MM.1S (cell line): ENCODE measurements around the gene HDGFL3.
A peak's percentile ranks its signal among the peaks of the same experiment; 100 is the strongest.

Experiments
- DNase-seq: peaks from one replicate; pipeline ENCODE4 v3.0.0-alpha.2; 2015
- H2AFZ ChIP-seq: fragments of 300-600 bp; sonication (generic); 2 replicates; pipeline ENCODE4 v1.6.0; 2016; ENCODE audit warnings: antibody characterized with exemption, low read length
- H3F3A ChIP-seq: fragments of 300-600 bp; sonication (generic); 2 replicates; pipeline ENCODE4 v1.6.1; 2016; ENCODE audit warnings: mild to moderate bottlenecking, antibody characterized with exemption, low read length, moderate library complexity, mixed read lengths; ENCODE audit not compliant: insufficient read depth
- H3K27ac ChIP-seq: fragments of 300-600 bp; sonication (generic); 2 replicates; pipeline ENCODE4 v1.5.1; 2016; ENCODE audit warnings: mild to moderate bottlenecking, low read length
- H3K27me3 ChIP-seq: fragments of 300-600 bp; sonication (generic); replicated peaks from 2 replicates; pipeline ENCODE4 v1.6.0; 2016; ENCODE audit warnings: low read length; ENCODE audit not compliant: insufficient read depth
- H3K36me3 ChIP-seq: fragments of 300-600 bp; sonication (generic); replicated peaks from 2 replicates; pipeline ENCODE4 v1.6.1; 2016; ENCODE audit warnings: mild to moderate bottlenecking, low read length, mixed read lengths; ENCODE audit not compliant: insufficient read depth
- H3K4me1 ChIP-seq: fragments of 300-600 bp; sonication (generic); 2 replicates; pipeline ENCODE4 v1.6.1; 2016; ENCODE audit warnings: low read length, mixed read lengths
- H3K4me2 ChIP-seq: fragments of 300-600 bp; sonication (generic); 2 replicates; pipeline ENCODE4 v1.6.0; 2016; ENCODE audit warnings: low read depth, low read length
- H3K4me3 ChIP-seq: fragments of 300-600 bp; sonication (generic); 2 replicates; pipeline ENCODE4 v1.5.1; 2016; ENCODE audit warnings: low read length, mixed read lengths
- H3K79me2 ChIP-seq: fragments of 300-600 bp; sonication (generic); 2 replicates; pipeline ENCODE4 v1.6.1; 2016; ENCODE audit warnings: mixed run types, low read length, mixed read lengths
- H3K9ac ChIP-seq: fragments of 300-600 bp; sonication (generic); 2 replicates; pipeline ENCODE4 v1.6.1; 2016; ENCODE audit warnings: low read length, mixed read lengths
- H3K9me2 ChIP-seq: fragments of 300-600 bp; sonication (generic); replicated peaks from 2 replicates; pipeline ENCODE4 v1.6.1; 2016; ENCODE audit warnings: mild to moderate bottlenecking, low read length, mixed read lengths; ENCODE audit not compliant: insufficient read depth
- H3K9me3 ChIP-seq: fragments of 300-600 bp; sonication (generic); replicated peaks from 2 replicates; pipeline ENCODE4 v1.6.1; 2016; ENCODE audit warnings: mild to moderate bottlenecking, low read length, mixed read lengths; ENCODE audit not compliant: insufficient read depth
- H4K20me1 ChIP-seq: fragments of 300-600 bp; sonication (generic); 2 replicates; pipeline ENCODE4 v1.6.1; 2016; ENCODE audit warnings: mild to moderate bottlenecking, low read length, moderate library complexity, mixed read lengths; ENCODE audit not compliant: insufficient read depth
- CTCF ChIP-seq: fragments of 300-600 bp; sonication (generic); IDR thresholded peaks from 2 replicates; pipeline ENCODE4 v1.5.1; 2016; ENCODE audit warnings: antibody characterized with exemption, low read length, mixed read lengths
- EZH2 ChIP-seq: fragments of 300-600 bp; sonication (generic); optimal IDR thresholded peaks from 2 replicates; pipeline ENCODE3; 2017; ENCODE audit warnings: low read depth, mild to moderate bottlenecking, antibody characterized with exemption, low read length, mixed read lengths
- EZH2phosphoT487 ChIP-seq: fragments of 300-600 bp; sonication (generic); IDR thresholded peaks from 2 replicates; pipeline ENCODE4 v1.6.1; 2018; ENCODE audit warnings: antibody characterized with exemption, low read length

Gene HDGFL3

GRCh38 chr15:83203543-83203942 is 4.1 kb downstream of the HDGFL3 start:
- Histone ChIP-seq H3K9me3 (no peaks in the 10 kb centered on the region), H3K36me3 (no peaks in the 10 kb centered on the region), H3K27me3 (peaks cover 25% of the 10 kb centered on the region), H3K27ac (no peak overlapping the region), H3K9me2 (no peaks in the 10 kb centered on the region), H3F3A (peaks cover 15% of the 10 kb centered on the region), H3K4me2 (no peak overlapping the region), H3K4me1 (peaks cover 16% of the 10 kb centered on the region), H3K79me2 (no peaks in the 10 kb centered on the region), H3K9ac (no peak overlapping the region), H3K4me3 (no peak overlapping the region), H2AFZ (no peak overlapping the region), H4K20me1 (no peaks in the 10 kb centered on the region)
- no peak for DNase-seq
- TF ChIP-seq EZH2 (no peak), EZH2phosphoT487 (no peak), CTCF (no peak)

GRCh38 chr15:83200589-83200988 is 7.0 kb downstream of the HDGFL3 start:
- Histone ChIP-seq H3K27me3 (peaks cover 20% of the 10 kb centered on the region; the same call in 1 of the 2 replicates), H3K9ac (no peak overlapping the region), H3K4me3 (no peak overlapping the region), H3K36me3 (no peaks in the 10 kb centered on the region), H3K79me2 (no peaks in the 10 kb centered on the region), H3F3A (peaks cover 15% of the 10 kb centered on the region), H3K9me3 (no peaks in the 10 kb centered on the region), H3K4me2 (peak overlapping the region; percentile 50; the same call in 1 of the 2 replicates), H4K20me1 (no peaks in the 10 kb centered on the region), H3K4me1 (peaks cover 18% of the 10 kb centered on the region), H3K9me2 (no peaks in the 10 kb centered on the region), H2AFZ (no peak overlapping the region), H3K27ac (peak overlapping the region; percentile 11; the same call in 1 of the 2 replicates)
- no peak for TF ChIP-seq CTCF
- no peak for TF ChIP-seq EZH2phosphoT487
- TF ChIP-seq EZH2: no peak
- no peak for DNase-seq

GRCh38 chr15:83200162-83200561 is 7.5 kb downstream of the HDGFL3 start:
- peak; percentile 78 for DNase-seq
- Histone ChIP-seq H3K9me2 (no peaks in the 10 kb centered on the region), H3K27me3 (peaks cover 17% of the 10 kb centered on the region; the same call in 1 of the 2 replicates), H3F3A (peaks cover 15% of the 10 kb centered on the region), H3K4me2 (peak overlapping the region; percentile 50; the same call in 1 of the 2 replicates), H3K4me1 (peaks cover 18% of the 10 kb centered on the region), H4K20me1 (no peaks in the 10 kb centered on the region), H3K4me3 (no peak overlapping the region), H3K27ac (peak overlapping the region; percentile 11; the same call in 1 of the 2 replicates), H3K79me2 (no peaks in the 10 kb centered on the region), H2AFZ (no peak overlapping the region), H3K9me3 (no peaks in the 10 kb centered on the region), H3K9ac (no peak overlapping the region), H3K36me3 (no peaks in the 10 kb centered on the region)
- no peak for TF ChIP-seq CTCF
- no peak for TF ChIP-seq EZH2
- no peak for TF ChIP-seq EZH2phosphoT487
